WTC11 (cell line): ENCODE measurements around the gene RABGGTA.

ENCODE experiments used
- IRF2 ChIP-seq: sonication (generic); formaldehyde crosslinking; IDR thresholded peaks from 2 replicates; pipeline ENCODE4 v1.8.0; 2022; ENCODE audit warnings: low read depth, missing genetic modification reagents, borderline replicate concordance
- TEAD4 ChIP-seq: sonication (generic); formaldehyde crosslinking; IDR thresholded peaks from 2 replicates; pipeline ENCODE4 v1.8.0; 2022; ENCODE audit warnings: mild to moderate bottlenecking, missing genetic modification reagents
- USF1 ChIP-seq: sonication (generic); formaldehyde crosslinking; IDR thresholded peaks from 2 replicates; pipeline ENCODE4 v1.8.0; 2022; ENCODE audit warnings: mild to moderate bottlenecking, missing genetic modification reagents
- TF ChIP-seq, protein P1 (sequence below): sonication (generic); formaldehyde crosslinking; IDR thresholded peaks from 2 replicates; pipeline ENCODE4 v1.8.1; 2023; ENCODE audit warnings: mild to moderate bottlenecking, moderate library complexity, missing genetic modification reagents
- TF ChIP-seq, protein P2 (sequence below): fragments of 200-600 bp; IDR thresholded peaks from 2 replicates; pipeline ENCODE4 v1.8.0; 2022; ENCODE audit warnings: antibody characterized with exemption

DNA sequence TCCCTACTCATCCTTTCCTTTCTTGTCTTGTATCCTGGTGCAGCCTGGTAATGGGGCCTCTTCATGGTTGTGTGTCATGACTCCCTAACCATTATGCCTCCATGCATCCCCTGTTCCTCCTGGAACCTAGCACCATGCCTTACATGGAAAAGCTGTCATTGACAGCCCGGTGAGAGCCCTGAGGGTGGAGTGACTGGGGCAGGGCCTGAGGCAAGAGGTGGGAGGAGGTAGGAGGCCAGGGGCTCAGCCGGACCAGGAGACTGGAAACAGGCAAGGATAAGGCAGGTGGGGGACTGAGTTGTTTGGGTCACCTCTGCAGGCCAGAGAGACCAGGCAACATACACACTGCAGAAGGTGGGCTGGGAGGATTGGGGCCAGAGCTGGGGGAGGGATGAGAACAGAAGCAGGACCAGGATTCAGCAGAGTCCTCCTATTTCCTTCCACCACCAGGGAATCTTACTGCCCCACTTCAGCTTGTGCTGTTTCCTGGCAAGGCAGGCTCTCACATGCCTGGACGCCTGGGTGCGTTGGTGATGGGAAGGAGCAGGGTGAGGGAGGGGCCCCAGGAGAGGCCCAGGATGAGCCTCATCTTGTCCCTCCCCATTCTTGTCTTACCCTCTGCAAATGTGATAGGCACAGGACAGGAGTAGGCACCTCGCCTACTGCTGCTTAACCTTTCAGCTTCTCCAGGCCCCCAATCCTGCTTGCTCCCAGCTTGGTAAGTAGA lies 38.3 kb upstream of the RABGGTA start, which contains the start of gene LTB4R2:
- TF ChIP-seq, protein P1, sequence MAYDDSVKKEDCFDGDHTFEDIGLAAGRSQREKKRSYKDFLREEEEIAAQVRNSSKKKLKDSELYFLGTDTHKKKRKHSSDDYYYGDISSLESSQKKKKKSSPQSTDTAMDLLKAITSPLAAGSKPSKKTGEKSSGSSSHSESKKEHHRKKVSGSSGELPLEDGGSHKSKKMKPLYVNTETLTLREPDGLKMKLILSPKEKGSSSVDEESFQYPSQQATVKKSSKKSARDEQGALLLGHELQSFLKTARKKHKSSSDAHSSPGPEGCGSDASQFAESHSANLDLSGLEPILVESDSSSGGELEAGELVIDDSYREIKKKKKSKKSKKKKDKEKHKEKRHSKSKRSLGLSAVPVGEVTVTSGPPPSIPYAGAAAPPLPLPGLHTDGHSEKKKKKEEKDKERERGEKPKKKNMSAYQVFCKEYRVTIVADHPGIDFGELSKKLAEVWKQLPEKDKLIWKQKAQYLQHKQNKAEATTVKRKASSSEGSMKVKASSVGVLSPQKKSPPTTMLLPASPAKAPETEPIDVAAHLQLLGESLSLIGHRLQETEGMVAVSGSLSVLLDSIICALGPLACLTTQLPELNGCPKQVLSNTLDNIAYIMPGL (CRISPR knock-in tag), result no peak
- TF ChIP-seq, protein P2, sequence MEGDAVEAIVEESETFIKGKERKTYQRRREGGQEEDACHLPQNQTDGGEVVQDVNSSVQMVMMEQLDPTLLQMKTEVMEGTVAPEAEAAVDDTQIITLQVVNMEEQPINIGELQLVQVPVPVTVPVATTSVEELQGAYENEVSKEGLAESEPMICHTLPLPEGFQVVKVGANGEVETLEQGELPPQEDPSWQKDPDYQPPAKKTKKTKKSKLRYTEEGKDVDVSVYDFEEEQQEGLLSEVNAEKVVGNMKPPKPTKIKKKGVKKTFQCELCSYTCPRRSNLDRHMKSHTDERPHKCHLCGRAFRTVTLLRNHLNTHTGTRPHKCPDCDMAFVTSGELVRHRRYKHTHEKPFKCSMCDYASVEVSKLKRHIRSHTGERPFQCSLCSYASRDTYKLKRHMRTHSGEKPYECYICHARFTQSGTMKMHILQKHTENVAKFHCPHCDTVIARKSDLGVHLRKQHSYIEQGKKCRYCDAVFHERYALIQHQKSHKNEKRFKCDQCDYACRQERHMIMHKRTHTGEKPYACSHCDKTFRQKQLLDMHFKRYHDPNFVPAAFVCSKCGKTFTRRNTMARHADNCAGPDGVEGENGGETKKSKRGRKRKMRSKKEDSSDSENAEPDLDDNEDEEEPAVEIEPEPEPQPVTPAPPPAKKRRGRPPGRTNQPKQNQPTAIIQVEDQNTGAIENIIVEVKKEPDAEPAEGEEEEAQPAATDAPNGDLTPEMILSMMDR, result no peak
- TF ChIP-seq USF1, result no peak
- TF ChIP-seq IRF2 (CRISPR knock-in tag), result no peak
- TF ChIP-seq TEAD4 (CRISPR knock-in tag), result no peak
